ENCODE measurements around the gene NR1H3. TPM values are rescaled to one million over a fixed set of nuclear protein-coding genes. Genes with fewer than 3 reads are reported as not detected.

NR1H3 gene
- total and polyA plus RNA-seq, 4 donors, result 35.0 to 62.0 (median 57.0) TPM

GRCh38 chr11:47295385-47295784 lies 37.6 kb downstream of the NR1H3 start:
- TF ChIP-seq, protein P1, sequence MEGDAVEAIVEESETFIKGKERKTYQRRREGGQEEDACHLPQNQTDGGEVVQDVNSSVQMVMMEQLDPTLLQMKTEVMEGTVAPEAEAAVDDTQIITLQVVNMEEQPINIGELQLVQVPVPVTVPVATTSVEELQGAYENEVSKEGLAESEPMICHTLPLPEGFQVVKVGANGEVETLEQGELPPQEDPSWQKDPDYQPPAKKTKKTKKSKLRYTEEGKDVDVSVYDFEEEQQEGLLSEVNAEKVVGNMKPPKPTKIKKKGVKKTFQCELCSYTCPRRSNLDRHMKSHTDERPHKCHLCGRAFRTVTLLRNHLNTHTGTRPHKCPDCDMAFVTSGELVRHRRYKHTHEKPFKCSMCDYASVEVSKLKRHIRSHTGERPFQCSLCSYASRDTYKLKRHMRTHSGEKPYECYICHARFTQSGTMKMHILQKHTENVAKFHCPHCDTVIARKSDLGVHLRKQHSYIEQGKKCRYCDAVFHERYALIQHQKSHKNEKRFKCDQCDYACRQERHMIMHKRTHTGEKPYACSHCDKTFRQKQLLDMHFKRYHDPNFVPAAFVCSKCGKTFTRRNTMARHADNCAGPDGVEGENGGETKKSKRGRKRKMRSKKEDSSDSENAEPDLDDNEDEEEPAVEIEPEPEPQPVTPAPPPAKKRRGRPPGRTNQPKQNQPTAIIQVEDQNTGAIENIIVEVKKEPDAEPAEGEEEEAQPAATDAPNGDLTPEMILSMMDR (IDR thresholded peaks at IDR 0.05; ENCODE audit: control extremely low read depth, extremely low read depth), result no peak
- Histone ChIP-seq H3K4me3 (no peak overlapping the region), H3K27me3 (ENCODE audit: control insufficient read depth in 3 of 3, insufficient read depth in 3 of 3, low read length in 2 of 3) (no peaks in the 10 kb centered on the region), H3K9ac (ENCODE audit: insufficient read depth in 1 of 2, low read length in 2 of 2) (no peak overlapping the region), H3K9me3 (ENCODE audit: control insufficient read depth in 4 of 4, insufficient read depth in 3 of 4, low read length in 3 of 4) (peaks cover 0 to 3% (median 1%) of the 10 kb centered on the region in 4 donors), H3K27ac (ENCODE audit: low read depth in 1 of 2, low read length in 1 of 2) (no peak overlapping the region), H3K36me3 (ENCODE audit: control insufficient read depth in 4 of 4, insufficient read depth in 4 of 4, low read length in 4 of 4) (peaks cover 49 to 60% (median 52%) of the 10 kb centered on the region in 4 donors), H3K4me1 (ENCODE audit: control insufficient read depth in 5 of 5, insufficient read depth in 5 of 5, low read length in 5 of 5) (no peaks in the 10 kb centered on the region)
- WGBS, 2 donors, result 92 to 95% methylated on average over 5 of the region's 5 CpGs
- DNase-seq (no peak), ATAC-seq (ENCODE audit: insufficient read depth, low FRiP score) (no peak)

GRCh38 chr11:47296045-47296444 lies 38.2 kb downstream of the NR1H3 start:
- 92 to 97% methylated on average over 4 of the region's 4 CpGs for WGBS, 2 donors

GRCh38 chr11:47299078-47299477 lies 41.3 kb downstream of the NR1H3 start:
- peaks cover 0 to 3% (median 3%) of the 10 kb centered on the region in 4 donors for H3K9me3 ChIP-seq (ENCODE audit: control insufficient read depth in 4 of 4, insufficient read depth in 3 of 4, low read length in 3 of 4)
- TF ChIP-seq, protein P1 (IDR thresholded peaks at IDR 0.05; ENCODE audit: control extremely low read depth, extremely low read depth), result no peak
- H3K27me3 ChIP-seq (ENCODE audit: control insufficient read depth in 3 of 3, insufficient read depth in 3 of 3, low read length in 2 of 3), result no peaks in the 10 kb centered on the region
- ATAC-seq (ENCODE audit: insufficient read depth, low FRiP score) (no peak), DNase-seq (no peak)
- no peak overlapping the region for H3K27ac ChIP-seq (ENCODE audit: low read depth in 1 of 2, low read length in 1 of 2)
- H3K9ac ChIP-seq (ENCODE audit: insufficient read depth in 1 of 2, low read length in 2 of 2), result no peak overlapping the region
- H3K4me3 ChIP-seq, result no peak overlapping the region
- no peaks in the 10 kb centered on the region for H3K4me1 ChIP-seq (ENCODE audit: control insufficient read depth in 5 of 5, insufficient read depth in 5 of 5, low read length in 5 of 5)
- peaks cover 22 to 56% (median 44%) of the 10 kb centered on the region in 4 donors for H3K36me3 ChIP-seq (ENCODE audit: control insufficient read depth in 4 of 4, insufficient read depth in 4 of 4, low read length in 4 of 4)
- WGBS, 2 donors, result 99% methylated on average over 3 of the region's 3 CpGs

More at GRCh38 chr11:47296045-47296444, 38.2 kb downstream of the NR1H3 start:
- Histone ChIP-seq H3K36me3 (ENCODE audit: control insufficient read depth in 4 of 4, insufficient read depth in 4 of 4, low read length in 4 of 4) (peaks cover 44 to 54% (median 49%) of the 10 kb centered on the region in 4 donors), H3K9ac (ENCODE audit: insufficient read depth in 1 of 2, low read length in 2 of 2) (no peak overlapping the region), H3K4me1 (ENCODE audit: control insufficient read depth in 5 of 5, insufficient read depth in 5 of 5, low read length in 5 of 5) (no peaks in the 10 kb centered on the region), H3K27me3 (ENCODE audit: control insufficient read depth in 3 of 3, insufficient read depth in 3 of 3, low read length in 2 of 3) (no peaks in the 10 kb centered on the region), H3K27ac (ENCODE audit: low read depth in 1 of 2, low read length in 1 of 2) (no peak overlapping the region), H3K9me3 (ENCODE audit: control insufficient read depth in 4 of 4, insufficient read depth in 3 of 4, low read length in 3 of 4) (peaks cover 0 to 3% (median 1%) of the 10 kb centered on the region in 4 donors), H3K4me3 (no peak overlapping the region)
- TF ChIP-seq, protein P1 (IDR thresholded peaks at IDR 0.05; ENCODE audit: control extremely low read depth, extremely low read depth), result no peak
- DNase-seq (no peak), ATAC-seq (ENCODE audit: insufficient read depth, low FRiP score) (no peak)

GRCh38 chr11:47302853-47303252 lies 45.1 kb downstream of the NR1H3 start:
- TF ChIP-seq, protein P1 (IDR thresholded peaks at IDR 0.05; ENCODE audit: control extremely low read depth, extremely low read depth), result no peak
- no peak overlapping the region for H3K9ac ChIP-seq (ENCODE audit: insufficient read depth in 1 of 2, low read length in 2 of 2)
- no peak overlapping the region for H3K27ac ChIP-seq (ENCODE audit: low read depth in 1 of 2, low read length in 1 of 2)
- no peak overlapping the region for H3K4me3 ChIP-seq
- H3K9me3 ChIP-seq (ENCODE audit: control insufficient read depth in 4 of 4, insufficient read depth in 3 of 4, low read length in 3 of 4), result peaks cover 0 to 3% (median 3%) of the 10 kb centered on the region in 4 donors
- no peaks in the 10 kb centered on the region for H3K27me3 ChIP-seq (ENCODE audit: control insufficient read depth in 3 of 3, insufficient read depth in 3 of 3, low read length in 2 of 3)
- ATAC-seq (ENCODE audit: insufficient read depth, low FRiP score) (no peak), DNase-seq (no peak)
- H3K36me3 ChIP-seq (ENCODE audit: control insufficient read depth in 4 of 4, insufficient read depth in 4 of 4, low read length in 4 of 4), result peaks cover 13 to 68% (median 42%) of the 10 kb centered on the region in 4 donors
- peaks cover 0 to 8% (median 0%) of the 10 kb centered on the region in 5 donors for H3K4me1 ChIP-seq (ENCODE audit: control insufficient read depth in 5 of 5, insufficient read depth in 5 of 5, low read length in 5 of 5)
- 100% methylated on average over 1 of the region's 1 CpG for WGBS, 2 donors
